Neural cell (in vitro differentiated cells): ENCODE data around the gene HSF4. TPM values are rescaled to one million over a fixed set of nuclear protein-coding genes. Genes with fewer than 3 reads are reported as not detected.

Source experiments
- H2AFZ ChIP-seq: fragments of 200-600, 300-800 bp; sonication (generic), shearing (Covaris generic); 2 replicates; pipeline ENCODE4 v1.6.0; 2014; ENCODE audit warnings: low read depth, mild to moderate bottlenecking, antibody characterized with exemption, low read length, moderate library complexity
- H3F3A ChIP-seq: fragments of 200-600 bp; shearing (Covaris generic); 2 replicates; pipeline ENCODE4 v1.6.1; 2016; ENCODE audit warnings: mild to moderate bottlenecking, moderate library complexity, mixed read lengths, antibody characterized with exemption, low read length; ENCODE audit not compliant: insufficient read depth, poor library complexity, severe bottlenecking
- H3K27ac ChIP-seq: fragments of 200-600, 300-800 bp; sonication (generic), shearing (Covaris generic); 2 replicates; pipeline ENCODE4 v1.5.1; 2014; ENCODE audit warnings: mild to moderate bottlenecking, low read length, moderate library complexity
- H3K27me3 ChIP-seq: fragments of 300-800, 200-600 bp; sonication (generic), shearing (Covaris generic); 2 replicates; pipeline ENCODE4 v1.6.0; 2014; ENCODE audit warnings: mild to moderate bottlenecking, low read depth, low read length, moderate library complexity; ENCODE audit not compliant: insufficient read depth
- H3K36me3 ChIP-seq: fragments of 300-800, 200-600 bp; sonication (generic), shearing (Covaris generic); 2 replicates; pipeline ENCODE4 v1.5.1; 2014; ENCODE audit warnings: mild to moderate bottlenecking, antibody characterized with exemption, low read length, moderate library complexity; ENCODE audit not compliant: insufficient read depth
- H3K4me2 ChIP-seq: fragments of 300-800, 200-600 bp; sonication (generic), shearing (Covaris generic); 2 replicates; pipeline ENCODE4 v1.6.0; 2014; ENCODE audit warnings: mild to moderate bottlenecking, low read length
- H3K4me3 ChIP-seq: fragments of 300-800, 200-600 bp; sonication (generic), shearing (Covaris generic); 2 replicates; pipeline ENCODE4 v1.5.1; 2014; ENCODE audit warnings: mild to moderate bottlenecking, low read length, moderate library complexity
- H3K79me2 ChIP-seq: fragments of 200-600 bp; shearing (Covaris generic); replicated peaks from 2 replicates; pipeline ENCODE4 v1.6.0; 2014; ENCODE audit warnings: mild to moderate bottlenecking, low read length, moderate library complexity; ENCODE audit not compliant: insufficient read depth
- H3K9ac ChIP-seq: fragments of 300-800, 200-600 bp; sonication (generic), shearing (Covaris generic); 2 replicates; pipeline ENCODE4 v1.6.1; 2016; ENCODE audit warnings: mild to moderate bottlenecking, low read length, mixed read lengths
- H3K9me2 ChIP-seq: fragments of 200-600 bp; shearing (Covaris generic); 2 replicates; pipeline ENCODE4 v1.6.1; 2016; ENCODE audit warnings: mild to moderate bottlenecking, low read length, mixed read lengths; ENCODE audit not compliant: insufficient read depth
- H3K9me3 ChIP-seq: fragments of 200-600, 300-800 bp; sonication (generic), shearing (Covaris generic); 2 replicates; pipeline ENCODE4 v1.6.1; 2016; ENCODE audit warnings: mild to moderate bottlenecking, mixed run types, low read length, moderate library complexity, mixed read lengths
- H4K20me1 ChIP-seq: fragments of 200-600 bp; shearing (Covaris generic); 2 replicates; pipeline ENCODE4 v1.6.1; 2016; ENCODE audit warnings: mild to moderate bottlenecking, mixed run types; ENCODE audit not compliant: insufficient read depth
- EP300 ChIP-seq: fragments of 450-650 bp; conservative IDR thresholded peaks from 2 replicates; pipeline ENCODE4 v1.6.1; 2014; ENCODE audit warnings: antibody characterized with exemption, mild to moderate bottlenecking, moderate library complexity; ENCODE audit not compliant: poor library complexity, severe bottlenecking
- RAD21 ChIP-seq: fragments of 450-650 bp; conservative IDR thresholded peaks from 2 replicates; pipeline ENCODE4 v1.6.1; 2014; ENCODE audit warnings: antibody characterized with exemption, mild to moderate bottlenecking, moderate library complexity
- SMC3 ChIP-seq: fragments of 450-650 bp; conservative IDR thresholded peaks from 2 replicates; pipeline ENCODE4 v1.6.1; 2014; ENCODE audit warnings: antibody characterized with exemption, mild to moderate bottlenecking, moderate library complexity; ENCODE audit not compliant: poor library complexity
- polyA plus RNA-seq: library from polyadenylated mRNA; depleted of rRNA; stranded (reverse); fragments of >200 nt; gene quantifications from 2 replicates; pipeline ENCODE4 v1.2.3, GENCODE V29; 2014
- TF ChIP-seq, protein P1 (sequence below): fragments of 450-650 bp; IDR thresholded peaks from 2 replicates; pipeline ENCODE4 v1.5.1; 2014; ENCODE audit warnings: antibody characterized with exemption, mild to moderate bottlenecking, moderate library complexity; ENCODE audit not compliant: poor library complexity, severe bottlenecking
- TF ChIP-seq, protein P2 (sequence below): IDR thresholded peaks from 2 replicates; pipeline ENCODE4 v1.6.1; 2012; ENCODE audit warnings: borderline replicate concordance

Gene HSF4
- polyA plus RNA-seq, 1 donor from 2014 or later = 12.7 TPM

DNA sequence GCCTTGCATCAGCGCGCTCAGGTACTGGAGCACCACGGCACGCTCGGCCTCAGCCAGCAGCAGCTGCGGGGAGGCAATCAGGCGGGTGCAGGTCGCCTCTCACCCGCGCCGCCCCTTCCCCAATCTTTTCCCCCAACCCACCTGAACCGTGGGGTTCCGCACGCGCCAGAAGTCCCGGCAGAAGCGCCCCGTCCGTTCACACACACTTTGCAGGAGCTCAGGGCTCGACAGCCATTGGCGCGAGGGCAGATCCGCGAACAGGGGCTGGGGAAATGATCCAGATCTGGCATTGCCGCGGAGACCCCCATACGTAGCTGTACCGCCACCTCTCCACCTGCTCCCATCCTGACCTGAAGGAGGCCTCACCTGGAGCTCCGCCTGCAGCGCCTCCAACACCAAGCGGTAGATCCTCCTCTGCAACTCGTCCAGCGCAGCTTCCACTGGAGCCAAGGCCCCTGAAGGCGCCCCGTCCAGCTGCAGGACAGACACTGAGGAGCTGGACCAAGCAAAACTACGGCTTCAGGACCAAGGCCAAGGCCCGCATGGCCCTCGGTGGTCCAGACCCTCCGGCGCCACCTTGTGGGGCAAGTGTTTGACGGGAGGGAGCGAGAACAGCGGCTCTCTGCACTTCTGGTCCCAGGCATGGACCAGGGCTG lies 20.6 kb downstream of the HSF4 start:
- Histone ChIP-seq H3K4me3 (peak overlapping the region; percentile 91), H3K9me2 (no peaks in the 10 kb centered on the region), H3K9me3 (no peaks in the 10 kb centered on the region), H3K4me2 (no peak overlapping the region), H3K9ac (peak overlapping the region; percentile 94), H4K20me1 (no peaks in the 10 kb centered on the region), H3K27me3 (no peaks in the 10 kb centered on the region), H3F3A (no peaks in the 10 kb centered on the region), H2AFZ (no peak overlapping the region), H3K79me2 (peaks cover 24% of the 10 kb centered on the region), H3K27ac (peak overlapping the region; percentile 93), H3K36me3 (no peaks in the 10 kb centered on the region)
- no peak for TF ChIP-seq EP300
- peak; percentile 78 for TF ChIP-seq SMC3
- TF ChIP-seq, protein P1, sequence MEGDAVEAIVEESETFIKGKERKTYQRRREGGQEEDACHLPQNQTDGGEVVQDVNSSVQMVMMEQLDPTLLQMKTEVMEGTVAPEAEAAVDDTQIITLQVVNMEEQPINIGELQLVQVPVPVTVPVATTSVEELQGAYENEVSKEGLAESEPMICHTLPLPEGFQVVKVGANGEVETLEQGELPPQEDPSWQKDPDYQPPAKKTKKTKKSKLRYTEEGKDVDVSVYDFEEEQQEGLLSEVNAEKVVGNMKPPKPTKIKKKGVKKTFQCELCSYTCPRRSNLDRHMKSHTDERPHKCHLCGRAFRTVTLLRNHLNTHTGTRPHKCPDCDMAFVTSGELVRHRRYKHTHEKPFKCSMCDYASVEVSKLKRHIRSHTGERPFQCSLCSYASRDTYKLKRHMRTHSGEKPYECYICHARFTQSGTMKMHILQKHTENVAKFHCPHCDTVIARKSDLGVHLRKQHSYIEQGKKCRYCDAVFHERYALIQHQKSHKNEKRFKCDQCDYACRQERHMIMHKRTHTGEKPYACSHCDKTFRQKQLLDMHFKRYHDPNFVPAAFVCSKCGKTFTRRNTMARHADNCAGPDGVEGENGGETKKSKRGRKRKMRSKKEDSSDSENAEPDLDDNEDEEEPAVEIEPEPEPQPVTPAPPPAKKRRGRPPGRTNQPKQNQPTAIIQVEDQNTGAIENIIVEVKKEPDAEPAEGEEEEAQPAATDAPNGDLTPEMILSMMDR = peak; percentile 72
- TF ChIP-seq, protein P2, sequence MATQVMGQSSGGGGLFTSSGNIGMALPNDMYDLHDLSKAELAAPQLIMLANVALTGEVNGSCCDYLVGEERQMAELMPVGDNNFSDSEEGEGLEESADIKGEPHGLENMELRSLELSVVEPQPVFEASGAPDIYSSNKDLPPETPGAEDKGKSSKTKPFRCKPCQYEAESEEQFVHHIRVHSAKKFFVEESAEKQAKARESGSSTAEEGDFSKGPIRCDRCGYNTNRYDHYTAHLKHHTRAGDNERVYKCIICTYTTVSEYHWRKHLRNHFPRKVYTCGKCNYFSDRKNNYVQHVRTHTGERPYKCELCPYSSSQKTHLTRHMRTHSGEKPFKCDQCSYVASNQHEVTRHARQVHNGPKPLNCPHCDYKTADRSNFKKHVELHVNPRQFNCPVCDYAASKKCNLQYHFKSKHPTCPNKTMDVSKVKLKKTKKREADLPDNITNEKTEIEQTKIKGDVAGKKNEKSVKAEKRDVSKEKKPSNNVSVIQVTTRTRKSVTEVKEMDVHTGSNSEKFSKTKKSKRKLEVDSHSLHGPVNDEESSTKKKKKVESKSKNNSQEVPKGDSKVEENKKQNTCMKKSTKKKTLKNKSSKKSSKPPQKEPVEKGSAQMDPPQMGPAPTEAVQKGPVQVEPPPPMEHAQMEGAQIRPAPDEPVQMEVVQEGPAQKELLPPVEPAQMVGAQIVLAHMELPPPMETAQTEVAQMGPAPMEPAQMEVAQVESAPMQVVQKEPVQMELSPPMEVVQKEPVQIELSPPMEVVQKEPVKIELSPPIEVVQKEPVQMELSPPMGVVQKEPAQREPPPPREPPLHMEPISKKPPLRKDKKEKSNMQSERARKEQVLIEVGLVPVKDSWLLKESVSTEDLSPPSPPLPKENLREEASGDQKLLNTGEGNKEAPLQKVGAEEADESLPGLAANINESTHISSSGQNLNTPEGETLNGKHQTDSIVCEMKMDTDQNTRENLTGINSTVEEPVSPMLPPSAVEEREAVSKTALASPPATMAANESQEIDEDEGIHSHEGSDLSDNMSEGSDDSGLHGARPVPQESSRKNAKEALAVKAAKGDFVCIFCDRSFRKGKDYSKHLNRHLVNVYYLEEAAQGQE = no peak
- TF ChIP-seq RAD21 = peak; percentile 56

DNA sequence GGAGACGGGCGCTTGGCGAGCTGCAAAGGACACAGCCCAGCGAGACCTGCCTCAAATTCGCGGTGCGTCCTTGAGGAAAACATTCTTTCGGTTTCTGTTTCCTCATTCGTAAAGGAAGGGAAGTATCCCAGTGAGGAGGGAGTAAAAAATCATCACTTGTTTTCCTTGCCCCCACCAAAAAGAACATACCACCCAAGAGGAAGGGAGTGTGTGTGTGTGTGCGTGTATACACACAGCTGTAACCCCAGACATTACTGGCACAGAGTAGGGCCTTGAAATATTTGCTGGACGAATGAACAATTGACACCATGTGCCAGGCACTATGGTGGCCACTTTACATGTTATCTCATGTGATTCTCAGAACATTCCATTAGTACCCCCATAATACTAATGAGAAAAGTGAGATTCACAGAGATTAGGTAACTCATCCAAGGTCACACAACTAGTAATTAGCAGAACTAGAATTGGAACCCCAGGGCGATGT lies 21.1 kb downstream of the HSF4 start:
- H3K9me3 ChIP-seq = no peaks in the 10 kb centered on the region
- no peak overlapping the region for H3K4me3 ChIP-seq
- H3K4me2 ChIP-seq = no peak overlapping the region
- H3K36me3 ChIP-seq = no peaks in the 10 kb centered on the region
- H3K9ac ChIP-seq = no peak overlapping the region
- peaks cover 24% of the 10 kb centered on the region for H3K79me2 ChIP-seq
- no peaks in the 10 kb centered on the region for H3F3A ChIP-seq
- H3K27ac ChIP-seq = no peak overlapping the region
- H4K20me1 ChIP-seq = no peaks in the 10 kb centered on the region
- no peak overlapping the region for H2AFZ ChIP-seq
- TF ChIP-seq SMC3 (peak; percentile 8), EP300 (no peak)
- TF ChIP-seq, protein P1 = peak; percentile 4
- no peaks in the 10 kb centered on the region for H3K27me3 ChIP-seq
- no peaks in the 10 kb centered on the region for H3K9me2 ChIP-seq
